KG1 (cell line): ENCODE data around the gene MUC5AC.

Experiments used
- DNase-seq: peaks from one replicate; lab custom pipeline; 2025; lab: John Stamatoyannopoulos, UW

The MUC5AC gene

DNA sequence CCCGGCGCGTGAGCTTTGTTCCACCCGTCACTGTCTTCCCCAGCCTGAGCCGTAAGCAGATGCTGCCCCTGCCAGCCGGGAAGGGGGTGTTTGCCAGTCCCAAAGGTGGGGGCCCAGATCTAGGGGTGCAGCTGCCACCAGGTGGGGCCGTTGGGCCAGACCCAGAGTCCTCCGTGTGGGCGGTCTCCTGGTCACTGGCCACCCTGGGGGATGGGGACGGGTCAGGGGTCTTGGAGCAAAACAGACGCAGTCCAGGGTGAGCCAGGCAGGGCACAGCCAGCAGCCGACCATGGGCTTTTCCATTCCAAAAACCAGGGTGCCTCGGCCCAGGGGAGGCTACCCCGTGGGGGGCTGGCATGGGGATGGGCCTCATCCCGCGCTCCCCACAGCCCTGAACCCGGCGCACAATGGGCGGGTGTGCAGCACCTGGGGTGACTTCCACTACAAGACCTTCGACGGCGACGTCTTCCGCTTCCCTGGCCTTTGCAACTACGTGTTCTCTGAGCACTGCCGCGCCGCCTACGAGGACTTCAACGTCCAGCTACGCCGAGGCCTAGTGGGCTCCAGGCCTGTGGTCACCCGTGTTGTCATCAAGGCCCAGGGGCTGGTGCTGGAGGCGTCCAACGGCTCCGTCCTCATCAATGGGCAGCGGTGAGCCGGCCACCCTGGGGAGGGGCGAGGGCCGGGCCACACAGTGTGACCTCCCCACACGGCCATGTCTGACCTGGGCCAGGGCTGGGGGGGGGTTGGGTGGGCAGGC lies 68.7 kb downstream of the MUC5AC start:
- DNase-seq: no peak

DNA sequence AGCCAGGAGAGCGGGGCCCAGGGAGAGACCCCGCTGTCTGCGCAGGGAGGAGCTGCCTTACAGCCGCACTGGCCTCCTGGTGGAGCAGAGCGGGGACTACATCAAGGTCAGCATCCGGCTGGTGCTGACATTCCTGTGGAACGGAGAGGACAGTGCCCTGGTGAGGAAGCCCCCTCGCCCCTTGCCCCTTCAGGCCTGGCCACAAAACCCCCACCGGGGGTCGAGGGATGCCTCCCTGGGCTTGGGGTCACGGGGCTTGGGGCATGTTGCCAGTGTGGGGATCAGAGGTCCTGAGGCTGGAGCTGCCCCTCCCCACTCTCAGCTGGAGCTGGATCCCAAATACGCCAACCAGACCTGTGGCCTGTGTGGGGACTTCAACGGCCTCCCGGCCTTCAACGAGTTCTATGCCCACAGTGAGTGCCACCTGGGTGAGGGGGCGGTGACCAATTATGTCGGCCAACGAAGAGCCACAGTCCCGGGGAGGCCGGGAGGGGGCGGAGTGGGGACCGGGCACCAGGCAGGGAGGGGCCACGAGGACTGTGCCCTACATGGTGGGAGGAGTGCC lies 69.3 kb downstream of the MUC5AC start:
- no peak for DNase-seq

DNA sequence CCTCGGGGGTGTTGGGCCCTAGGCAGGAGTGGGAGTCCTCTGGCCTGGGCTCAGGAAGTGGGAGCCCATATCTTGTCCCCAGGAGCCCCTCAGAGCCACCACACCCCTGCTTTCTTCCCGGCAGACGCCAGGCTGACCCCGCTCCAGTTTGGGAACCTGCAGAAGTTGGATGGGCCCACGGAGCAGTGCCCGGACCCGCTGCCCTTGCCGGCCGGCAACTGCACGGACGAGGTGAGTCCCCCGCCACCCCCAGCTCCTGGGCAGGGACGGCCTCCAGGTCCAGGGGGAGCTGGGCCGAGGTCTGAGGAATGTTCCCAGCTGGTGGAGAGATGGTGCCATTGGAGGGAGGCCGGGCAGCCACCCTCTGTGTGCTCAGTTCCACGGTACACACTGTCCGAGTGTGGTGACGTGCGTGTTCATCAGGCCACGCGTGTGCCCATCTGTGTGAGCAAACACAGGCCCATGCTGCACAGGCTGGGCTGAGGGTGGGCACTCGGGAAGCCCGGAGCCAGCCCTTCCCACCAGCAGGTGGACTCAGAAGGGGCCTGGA lies 69.9 kb downstream of the MUC5AC start:
- no peak for DNase-seq

DNA sequence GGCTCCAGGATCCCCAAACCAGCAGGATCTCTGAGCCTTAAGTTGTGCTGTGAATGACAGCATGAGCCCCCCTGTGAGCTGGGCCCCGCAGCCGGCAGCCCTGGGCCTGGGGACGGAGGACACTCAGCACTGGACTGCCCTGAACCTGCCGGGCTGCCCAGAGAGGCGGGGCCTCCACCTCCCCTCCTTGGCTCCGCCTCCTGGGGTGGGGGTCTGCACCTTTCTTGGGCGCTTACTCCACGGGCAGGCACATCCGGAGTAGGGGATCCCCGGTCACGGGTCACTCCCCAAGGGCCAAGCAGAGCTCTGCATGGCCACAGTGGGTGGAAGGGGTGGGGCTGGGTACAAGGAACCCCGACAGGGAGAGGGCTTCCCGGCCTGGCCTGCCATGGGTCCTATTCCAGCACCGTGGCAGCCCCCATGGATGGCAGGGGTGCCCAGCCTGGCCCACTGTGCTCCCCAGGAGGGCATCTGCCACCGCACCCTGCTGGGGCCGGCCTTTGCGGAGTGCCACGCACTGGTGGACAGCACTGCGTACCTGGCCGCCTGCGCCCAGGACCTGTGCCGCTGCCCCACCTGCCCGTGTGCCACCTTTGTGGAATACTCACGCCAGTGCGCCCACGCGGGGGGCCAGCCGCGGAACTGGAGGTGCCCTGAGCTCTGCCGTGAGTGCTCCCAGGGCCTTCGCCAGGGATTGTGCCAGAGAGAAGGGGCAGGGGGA lies 70.5 kb downstream of the MUC5AC start:
- no peak for DNase-seq

DNA sequence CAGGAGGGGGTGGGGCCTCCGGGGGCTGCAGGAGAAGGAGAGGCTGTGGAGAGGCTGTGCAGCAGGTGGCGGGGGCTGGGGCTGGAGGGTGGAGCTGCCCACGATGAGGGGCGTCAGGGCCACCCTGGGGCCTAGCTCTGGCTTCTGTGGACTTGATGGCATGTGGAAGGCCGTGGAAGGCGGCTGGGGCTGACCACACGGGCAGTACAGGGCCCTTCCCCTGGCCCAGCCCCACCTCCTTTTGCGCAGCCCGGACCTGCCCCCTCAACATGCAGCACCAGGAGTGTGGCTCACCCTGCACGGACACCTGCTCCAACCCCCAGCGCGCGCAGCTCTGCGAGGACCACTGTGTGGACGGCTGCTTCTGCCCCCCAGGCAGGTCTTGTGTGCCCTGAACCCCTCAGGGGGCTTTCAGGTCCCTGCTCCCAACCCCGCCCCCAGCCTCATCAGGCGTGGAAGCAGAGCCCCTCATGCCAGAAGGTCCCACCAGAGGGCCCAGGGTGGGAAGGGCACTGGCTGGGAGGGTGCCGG lies 71.2 kb downstream of the MUC5AC start:
- no peak for DNase-seq

DNA sequence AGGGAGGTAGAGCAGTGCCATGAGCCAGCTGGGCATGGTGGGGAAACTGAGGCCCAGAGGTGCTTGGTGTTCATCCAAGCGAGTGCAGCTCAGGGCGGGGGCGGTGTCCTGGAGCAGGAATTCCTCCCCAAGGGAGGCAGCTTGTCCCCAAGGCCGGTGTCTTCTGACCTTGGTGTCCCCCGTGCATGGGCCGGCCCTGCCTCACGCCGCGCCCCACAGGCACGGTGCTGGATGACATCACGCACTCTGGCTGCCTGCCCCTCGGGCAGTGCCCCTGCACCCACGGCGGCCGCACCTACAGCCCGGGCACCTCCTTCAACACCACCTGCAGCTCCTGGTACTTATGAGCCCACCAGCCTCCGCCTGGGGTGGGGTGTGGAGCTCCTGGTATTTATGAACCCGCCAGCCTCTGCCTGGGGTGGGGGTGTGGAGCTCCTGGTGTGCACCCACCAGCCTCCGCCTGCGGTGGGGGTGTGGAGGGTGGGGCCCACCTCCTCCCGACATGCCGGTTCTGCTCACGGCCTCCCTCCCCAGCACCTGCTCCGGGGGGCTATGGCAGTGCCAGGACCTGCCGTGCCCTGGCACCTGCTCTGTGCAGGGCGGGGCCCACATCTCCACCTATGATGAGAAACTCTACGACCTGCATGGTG lies 71.8 kb downstream of the MUC5AC start:
- DNase-seq: no peak

DNA sequence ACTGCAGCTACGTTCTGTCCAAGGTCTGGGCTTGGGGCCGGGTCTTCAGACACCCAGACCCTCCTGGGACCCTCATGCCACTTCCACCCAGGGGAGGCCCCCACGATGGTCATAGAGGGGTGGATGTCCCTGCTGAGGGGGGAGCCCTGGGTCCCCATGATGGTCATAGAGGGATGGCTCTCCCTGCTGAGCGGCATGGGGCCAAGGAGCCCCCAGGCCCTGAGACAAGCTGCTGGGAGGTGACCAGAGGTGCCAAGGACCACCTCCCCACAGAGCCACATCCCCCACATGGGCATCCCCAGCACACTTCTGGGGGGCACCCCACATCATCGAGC lies 72.3 kb downstream of the MUC5AC start:
- DNase-seq: no peak

DNA sequence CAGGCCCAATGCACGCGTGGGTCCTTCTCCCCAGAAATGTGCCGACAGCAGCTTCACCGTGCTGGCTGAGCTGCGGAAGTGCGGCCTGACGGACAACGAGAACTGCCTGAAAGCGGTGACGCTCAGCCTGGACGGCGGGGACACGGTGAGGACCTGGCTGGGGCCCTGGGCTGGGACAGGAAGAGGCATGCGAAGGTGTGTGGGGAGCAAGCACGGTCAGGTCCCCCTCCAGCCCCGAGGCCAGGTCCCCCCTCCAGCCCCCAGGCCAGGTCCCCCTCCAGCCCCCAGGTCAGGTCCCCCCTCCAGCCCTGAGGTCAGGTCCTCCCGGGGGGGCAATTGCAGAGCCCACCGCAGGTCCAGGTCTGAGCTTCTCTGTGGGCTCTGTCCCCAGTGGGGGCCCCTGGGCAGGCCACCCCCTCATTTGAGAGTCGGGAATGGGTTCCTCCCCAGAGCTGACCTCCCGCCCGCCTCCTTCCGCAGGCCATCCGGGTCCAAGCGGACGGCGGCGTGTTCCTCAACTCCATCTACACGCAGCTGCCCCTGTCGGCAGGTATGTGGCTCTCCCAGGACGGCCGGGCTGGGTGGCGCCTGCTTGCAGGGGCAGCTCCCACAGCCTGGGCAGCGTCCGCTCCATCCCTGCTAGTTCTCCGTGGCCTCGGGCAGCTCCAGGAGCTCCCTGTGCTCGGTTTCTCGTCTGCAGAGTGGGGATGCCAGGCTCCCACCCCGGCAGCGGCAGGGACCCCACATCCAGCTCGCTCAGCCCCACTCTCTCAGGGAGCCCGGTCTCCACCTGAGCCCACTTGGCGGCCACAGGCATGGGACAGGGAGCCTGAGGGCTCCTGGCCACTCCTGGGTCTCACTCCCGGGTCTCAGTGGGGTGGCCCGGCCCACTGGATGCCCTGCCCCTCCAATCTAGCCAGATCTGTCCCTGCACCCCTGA lies 73.0 kb downstream of the MUC5AC start:
- DNase-seq: no peak

DNA sequence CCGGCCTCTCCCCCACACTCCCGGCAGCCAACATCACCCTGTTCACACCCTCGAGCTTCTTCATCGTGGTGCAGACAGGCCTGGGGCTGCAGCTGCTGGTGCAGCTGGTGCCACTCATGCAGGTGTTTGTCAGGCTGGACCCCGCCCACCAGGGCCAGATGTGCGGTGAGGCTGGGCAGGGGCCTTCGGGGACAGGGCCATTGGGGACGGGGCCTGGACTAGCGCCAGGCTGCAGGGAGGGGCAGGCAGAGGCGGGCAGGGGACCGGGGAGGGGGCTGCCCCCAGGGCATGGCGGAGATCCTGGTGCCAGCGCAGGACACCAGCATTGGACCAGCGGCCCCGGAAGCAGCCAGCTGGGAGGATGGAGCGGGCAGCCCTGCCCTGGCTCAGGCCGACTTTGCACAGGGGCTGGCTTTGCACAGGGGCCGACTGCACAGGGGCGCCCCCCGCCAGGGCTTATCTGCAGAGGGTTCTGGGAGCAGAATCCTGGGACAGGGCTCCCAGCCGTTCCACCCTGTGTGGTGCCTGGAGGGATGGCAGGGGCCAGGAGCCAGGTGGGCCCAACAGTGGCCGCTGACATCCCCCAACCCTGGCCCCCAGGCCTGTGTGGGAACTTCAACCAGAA lies 73.8 kb downstream of the MUC5AC start:
- no peak for DNase-seq

DNA sequence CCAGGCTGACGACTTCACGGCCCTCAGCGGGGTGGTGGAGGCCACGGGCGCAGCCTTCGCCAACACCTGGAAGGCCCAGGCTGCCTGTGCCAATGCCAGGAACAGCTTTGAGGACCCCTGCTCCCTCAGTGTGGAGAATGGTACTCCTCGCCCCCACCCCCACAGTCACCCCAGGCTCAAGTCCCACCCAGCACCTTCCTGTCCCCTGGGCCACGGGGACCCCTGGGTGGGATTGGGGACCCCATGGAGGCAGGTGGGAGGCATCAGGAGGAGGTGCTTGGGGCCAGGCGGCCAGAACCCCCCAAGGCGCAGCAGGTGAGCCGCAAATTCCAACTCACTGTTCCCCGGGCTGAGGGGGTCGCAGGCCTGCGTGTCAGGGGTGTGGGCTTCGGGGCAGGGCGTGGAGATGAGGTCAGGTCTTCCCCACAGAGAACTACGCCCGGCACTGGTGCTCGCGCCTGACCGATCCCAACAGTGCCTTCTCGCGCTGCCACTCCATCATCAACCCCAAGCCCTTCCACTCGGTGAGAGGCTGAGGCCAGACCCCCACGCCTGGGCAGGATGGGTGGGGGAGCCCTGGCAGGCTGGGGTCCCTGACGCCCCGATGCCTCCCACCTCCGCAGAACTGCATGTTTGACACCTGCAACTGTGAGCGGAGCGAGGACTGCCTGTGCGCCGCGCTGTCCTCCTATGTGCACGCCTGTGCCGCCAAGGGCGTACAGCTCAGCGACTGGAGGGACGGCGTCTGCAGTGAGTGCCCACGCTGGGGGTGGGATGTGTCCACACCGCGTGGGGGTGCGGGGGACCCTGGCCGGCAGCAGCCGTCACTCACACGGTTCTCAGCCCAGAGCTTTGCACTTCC lies 74.5 kb downstream of the MUC5AC start:
- DNase-seq: no peak

DNA sequence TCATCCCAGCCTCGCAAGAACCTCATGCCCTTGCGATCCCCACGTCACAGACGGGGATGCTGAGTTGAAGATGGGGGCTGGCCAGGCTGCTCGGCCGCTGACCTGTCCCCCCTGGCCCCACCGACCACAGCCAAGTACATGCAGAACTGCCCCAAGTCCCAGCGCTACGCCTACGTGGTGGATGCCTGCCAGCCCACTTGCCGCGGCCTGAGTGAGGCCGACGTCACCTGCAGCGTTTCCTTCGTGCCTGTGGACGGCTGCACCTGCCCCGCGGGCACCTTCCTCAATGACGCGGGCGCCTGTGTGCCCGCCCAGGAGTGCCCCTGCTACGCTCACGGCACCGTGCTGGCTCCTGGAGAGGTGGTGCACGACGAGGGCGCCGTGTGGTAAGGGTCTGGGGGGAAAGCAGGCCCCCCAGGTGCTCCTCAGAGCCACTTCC lies 75.1 kb downstream of the MUC5AC start:
- no peak for DNase-seq

DNA sequence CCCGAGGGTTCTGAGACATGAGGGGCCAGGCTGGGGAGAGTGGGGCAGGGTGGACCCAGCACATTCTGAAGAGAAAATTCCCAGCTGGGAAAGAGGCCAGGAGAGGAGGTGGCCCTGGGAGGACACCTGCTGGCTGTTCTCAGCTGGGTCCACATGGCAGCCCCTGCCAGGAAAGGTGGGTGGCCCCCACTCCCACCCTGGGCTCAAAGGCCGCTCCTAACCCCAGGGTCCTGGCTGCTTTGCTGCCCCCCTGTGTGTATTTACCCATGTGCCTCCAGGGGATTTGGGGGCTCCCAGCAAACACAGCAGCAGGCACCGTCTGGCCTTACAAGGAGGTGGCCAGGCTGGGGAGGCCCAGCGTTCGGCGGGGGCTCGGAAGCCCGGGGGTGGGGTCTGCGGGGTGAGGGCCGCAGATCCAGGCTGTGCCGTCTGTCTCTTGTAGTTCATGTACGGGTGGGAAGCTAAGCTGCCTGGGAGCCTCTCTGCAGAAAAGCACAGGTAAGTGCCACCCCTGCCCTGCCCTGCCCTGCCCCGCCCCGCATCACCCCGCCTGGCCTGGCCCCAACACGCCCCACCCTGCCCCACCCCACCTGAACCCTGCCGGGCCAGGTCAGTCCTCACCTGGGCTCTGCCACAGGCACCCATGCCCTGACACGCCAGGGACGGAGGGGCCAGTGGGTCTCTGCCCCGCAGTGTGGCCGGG lies 75.7 kb downstream of the MUC5AC start:
- DNase-seq: no peak

DNA sequence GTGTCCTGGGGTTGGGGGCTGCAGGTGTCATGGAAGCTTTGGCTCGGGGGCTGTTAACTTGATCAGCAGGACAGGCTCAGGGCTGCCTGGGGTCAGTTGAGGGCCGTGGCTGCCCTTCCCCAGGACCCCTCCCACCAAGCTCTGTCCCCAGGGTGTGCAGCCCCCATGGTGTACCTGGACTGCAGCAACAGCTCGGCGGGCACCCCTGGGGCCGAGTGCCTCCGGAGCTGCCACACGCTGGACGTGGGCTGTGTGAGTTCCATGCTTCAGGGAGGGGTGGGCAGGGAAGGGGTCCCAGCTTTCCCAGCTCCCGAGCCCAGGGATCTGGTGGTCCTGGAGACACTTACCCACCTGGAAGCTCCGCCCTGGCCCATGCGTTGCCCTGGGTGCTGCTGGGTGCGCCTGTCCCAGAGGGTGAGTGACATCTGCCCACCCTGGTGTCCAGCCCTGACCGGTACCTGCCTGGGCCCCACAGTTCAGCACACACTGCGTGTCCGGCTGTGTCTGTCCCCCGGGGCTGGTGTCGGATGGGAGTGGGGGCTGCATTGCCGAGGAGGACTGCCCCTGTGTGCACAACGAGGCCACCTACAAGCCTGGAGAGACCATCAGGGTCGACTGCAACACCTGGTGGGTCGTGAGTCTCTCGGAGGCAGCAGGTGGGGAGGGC lies 76.4 kb downstream of the MUC5AC start:
- no peak for DNase-seq

DNA sequence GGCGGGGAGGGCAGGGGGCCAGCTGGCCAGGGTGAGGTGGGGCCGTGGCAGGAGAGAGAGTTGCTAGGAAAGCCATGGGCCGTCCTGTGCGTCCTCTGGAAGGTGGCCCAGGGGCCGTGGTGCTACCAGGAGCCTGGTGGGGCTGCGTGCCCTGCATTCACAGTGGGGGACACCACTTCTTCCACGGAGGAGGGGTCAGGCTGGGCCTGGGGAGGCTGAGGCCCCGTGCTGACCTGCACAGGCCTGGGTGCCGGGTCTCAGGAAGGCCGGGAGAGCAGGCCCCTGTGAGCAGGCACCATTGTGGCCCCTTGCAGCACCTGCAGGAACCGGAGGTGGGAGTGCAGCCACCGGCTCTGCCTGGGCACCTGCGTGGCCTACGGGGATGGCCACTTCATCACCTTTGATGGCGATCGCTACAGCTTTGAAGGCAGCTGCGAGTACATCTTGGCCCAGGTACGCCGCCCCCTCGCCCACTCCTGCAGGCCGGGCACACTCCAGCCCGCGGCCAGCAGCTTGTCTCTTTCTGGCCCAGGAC lies 77.1 kb downstream of the MUC5AC start:
- DNase-seq: no peak

DNA sequence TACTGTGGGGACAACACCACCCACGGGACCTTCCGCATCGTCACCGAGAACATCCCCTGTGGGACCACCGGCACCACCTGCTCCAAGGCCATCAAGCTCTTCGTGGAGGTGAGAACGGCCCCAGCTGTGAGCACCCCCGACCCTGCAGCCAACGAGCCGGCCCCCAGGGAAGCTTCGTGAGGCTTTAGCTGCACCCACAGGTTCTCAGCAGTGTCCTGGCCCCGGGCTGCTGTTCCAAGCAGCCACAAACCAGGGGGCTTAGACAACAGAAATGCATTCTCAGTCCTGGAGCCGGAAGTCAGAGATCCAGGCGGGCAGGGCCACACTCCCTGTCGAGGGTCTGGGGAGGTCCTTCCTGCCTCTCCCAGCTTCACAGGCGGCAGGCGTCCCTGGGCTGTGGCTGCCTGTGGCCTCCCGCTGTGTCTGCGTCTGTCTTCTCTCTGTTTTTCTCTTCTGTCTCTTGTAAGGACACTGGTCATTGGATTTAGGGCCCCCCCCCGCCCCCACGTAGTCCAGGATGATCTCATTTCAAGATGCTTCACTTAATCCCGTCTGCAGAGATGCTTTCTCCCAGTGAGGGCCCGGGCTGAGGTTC lies 77.7 kb downstream of the MUC5AC start:
- no peak for DNase-seq

DNA sequence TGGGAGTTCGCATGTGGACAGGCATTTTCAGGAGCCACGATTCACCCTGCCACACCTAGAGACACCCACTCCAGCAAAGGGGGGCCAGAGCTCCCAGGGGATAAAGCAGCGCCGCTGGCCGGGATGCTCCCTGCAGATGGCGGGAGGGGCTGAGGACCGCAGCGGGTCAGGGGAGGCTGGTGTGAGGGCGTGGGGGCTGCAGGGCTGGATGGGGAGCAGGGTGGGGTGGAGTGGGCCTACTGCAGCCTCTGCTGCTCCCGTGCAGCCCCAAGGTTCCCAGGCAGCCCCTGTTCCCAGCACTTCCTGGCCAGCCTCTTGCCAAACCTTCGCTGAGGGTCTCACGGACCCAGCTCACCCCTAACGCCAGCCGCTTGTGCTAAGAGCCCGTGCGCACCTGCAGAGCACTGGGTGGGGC lies 78.2 kb downstream of the MUC5AC start:
- no peak for DNase-seq

DNA sequence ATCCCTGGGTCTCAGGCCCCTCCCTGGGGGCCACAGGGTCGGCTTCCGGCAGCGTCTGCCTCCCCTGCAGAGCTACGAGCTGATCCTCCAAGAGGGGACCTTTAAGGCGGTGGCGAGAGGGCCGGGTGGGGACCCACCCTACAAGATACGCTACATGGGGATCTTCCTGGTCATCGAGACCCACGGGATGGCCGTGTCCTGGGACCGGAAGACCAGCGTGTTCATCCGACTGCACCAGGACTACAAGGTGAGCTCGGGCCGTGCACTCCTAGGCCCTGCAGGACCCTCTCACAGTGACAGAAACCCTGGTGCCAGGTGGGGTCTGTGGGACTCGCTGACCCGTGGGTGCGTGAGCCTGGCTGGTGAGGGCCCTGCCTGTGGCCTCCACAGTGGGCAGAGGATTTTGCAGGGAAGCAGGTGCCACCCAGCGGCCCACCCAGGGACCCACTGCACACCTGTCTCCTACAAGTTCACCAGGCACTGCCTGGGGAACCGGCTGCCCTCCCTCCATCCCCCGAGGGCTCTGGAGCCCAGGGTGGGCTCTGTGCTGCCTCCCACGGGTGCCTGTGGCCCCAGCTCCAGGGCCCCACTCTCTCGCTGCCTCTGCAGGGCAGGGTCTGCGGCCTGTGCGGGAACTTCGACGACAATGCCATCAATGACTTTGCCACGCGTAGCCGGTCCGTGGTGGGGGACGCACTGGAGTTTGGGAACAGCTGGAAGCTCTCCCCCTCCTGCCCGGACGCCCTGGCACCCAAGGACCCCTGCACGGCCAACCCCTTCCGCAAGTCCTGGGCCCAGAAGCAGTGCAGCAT lies 78.8 kb downstream of the MUC5AC start:
- no peak for DNase-seq
